ENCODE data around the gene B3GALNT1.

Gene B3GALNT1, protein sequence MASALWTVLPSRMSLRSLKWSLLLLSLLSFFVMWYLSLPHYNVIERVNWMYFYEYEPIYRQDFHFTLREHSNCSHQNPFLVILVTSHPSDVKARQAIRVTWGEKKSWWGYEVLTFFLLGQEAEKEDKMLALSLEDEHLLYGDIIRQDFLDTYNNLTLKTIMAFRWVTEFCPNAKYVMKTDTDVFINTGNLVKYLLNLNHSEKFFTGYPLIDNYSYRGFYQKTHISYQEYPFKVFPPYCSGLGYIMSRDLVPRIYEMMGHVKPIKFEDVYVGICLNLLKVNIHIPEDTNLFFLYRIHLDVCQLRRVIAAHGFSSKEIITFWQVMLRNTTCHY

DNA sequence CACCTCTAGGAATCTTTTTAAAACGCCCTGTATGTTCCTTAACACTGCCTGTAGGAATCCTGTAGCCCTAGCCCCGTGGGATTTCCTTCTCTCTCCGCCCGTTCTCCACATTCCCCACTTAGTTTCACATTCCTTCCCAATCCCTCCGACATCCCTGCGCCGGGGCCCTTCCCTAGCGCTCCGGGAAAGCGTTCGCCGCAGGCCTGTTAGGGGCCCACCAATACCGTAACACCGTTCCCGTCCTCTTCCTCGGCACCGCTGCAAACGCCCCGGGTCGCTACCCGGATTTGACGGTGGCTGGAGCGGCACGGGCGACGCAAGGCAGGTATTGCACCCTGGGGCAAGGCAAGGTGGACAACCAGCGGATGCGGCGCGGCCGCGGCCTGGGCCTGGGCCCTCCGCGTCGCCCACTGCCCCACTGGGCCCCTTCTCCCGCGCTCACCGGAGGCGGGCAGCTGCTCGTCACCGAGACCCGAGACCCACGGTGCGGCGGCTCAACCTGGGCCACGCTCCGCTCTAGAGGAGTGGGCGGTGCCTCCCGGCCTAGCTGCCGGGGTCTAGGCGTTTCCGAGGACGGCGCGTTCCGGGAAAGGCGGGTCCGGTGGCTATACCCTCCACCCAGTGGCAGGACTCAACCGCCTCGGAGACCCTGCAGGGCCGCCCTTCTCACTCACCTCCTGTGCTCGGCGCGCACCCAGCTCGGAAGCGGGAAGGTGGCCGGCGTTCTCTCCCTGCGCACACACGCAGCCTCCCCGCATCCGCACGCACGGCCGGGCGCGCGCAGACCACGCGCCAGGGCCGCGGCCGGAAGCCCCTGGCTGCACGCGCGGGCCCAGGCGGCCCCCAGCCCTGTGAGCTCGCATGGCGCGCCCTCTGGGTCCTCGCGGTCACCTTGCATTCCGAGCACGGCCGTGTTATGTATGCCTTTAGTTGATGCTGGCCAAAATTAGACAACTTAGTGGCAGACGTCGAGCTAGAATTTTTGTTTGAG, at the start of gene B3GALNT1:
B3GALNT1 (minus strand) TSS at position 789 of the 991 bp plus-strand sequence. CDS start 18,595 bp downstream, outside the sequence.
- peak; percentile 81 for DNase-seq

DNA sequence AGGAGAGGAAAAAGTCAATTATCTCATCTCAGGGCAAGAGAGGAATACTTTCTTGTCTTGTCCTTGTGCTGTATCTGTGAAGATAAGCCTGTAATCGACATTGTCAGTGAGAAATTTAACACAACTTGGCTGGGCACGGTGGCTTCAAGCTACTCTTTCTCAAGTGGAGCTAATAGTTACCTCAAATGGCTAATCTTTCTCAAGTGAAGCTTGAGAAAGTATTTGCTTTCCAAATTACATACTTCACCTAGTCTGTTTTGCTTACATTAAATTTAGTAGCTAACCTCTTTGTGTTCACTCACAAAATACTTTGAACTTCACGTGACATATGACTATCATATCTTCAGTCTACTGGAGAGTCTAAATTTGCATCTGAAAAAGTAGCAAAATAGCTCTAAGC, 48.3 kb upstream of the B3GALNT1 start:
- no peak for DNase-seq

DNA sequence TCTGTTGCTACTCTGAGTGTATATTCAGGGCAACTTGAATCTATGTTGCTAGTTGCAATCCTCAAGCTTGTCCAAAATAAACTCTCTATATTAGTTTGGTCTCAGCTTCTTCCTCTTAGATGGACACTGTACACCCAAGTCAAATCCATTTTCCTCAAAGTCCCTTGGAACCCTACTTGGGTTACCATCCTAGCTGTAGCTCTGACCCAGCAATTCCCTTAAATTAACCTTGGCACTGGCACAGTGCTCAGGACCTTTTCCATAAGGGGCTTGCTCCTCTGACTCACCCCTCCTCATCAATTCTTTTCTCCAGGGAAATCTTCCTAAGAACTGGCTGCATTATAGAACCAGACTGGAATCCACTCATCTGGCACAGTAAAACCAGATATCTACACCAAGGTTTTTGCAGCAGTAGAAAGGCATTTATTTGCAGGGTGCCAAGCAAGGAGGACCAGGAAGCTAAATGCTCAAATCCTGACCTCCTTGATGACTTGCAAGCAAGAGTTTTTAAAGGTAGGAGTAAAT, 44.9 kb upstream of the B3GALNT1 start:
- DNase-seq, result no peak

DNA sequence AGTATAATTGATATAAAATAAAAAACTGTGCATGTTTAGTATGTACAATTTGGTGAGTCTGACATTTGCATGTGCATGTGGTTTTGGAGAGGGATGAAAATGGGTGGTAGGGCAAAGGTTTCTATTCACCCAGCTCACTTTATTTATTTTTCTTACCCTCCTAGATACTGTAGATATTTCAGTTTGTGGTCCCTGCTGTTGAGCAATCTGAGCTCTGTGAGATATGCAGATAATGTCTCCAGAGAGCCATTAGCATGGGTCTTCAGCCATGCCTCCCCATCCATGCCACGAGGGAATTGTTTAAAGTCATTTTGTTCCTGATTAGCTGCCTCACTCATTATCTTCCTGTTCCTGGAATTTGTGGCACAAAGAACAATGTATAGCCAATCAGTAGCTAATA, 44.4 kb upstream of the B3GALNT1 start:
- DNase-seq, result no peak

DNA sequence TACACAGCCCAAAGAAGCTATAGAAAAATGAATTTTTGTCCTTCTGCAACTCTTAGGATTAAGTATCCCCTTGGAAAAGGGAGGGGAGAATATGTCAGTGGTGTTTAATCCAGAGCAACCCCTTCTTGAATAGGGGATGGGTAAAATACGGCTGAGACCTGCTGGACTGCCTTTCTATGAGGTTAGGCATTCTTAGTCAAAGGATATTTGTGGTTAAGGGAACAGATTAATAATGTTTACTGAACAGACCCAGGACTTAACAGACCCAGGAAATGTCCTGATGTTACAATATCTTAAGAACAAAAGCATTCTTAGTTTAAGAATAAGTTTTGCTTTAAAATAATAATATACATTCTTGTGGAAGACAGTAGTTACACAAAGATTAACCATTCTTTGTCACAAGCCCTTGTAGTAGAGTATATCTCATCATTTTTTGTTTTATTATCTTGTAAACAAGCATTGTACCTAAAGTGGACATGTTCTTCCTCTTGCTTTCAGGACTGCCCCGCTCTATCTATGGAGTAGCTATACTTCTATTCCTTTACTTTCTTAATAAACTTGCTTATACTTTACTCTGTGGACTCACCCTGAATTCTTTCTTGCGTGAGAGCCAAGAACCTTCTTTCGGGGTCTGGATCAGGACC, 43.8 kb upstream of the B3GALNT1 start:
- DNase-seq, result no peak

DNA sequence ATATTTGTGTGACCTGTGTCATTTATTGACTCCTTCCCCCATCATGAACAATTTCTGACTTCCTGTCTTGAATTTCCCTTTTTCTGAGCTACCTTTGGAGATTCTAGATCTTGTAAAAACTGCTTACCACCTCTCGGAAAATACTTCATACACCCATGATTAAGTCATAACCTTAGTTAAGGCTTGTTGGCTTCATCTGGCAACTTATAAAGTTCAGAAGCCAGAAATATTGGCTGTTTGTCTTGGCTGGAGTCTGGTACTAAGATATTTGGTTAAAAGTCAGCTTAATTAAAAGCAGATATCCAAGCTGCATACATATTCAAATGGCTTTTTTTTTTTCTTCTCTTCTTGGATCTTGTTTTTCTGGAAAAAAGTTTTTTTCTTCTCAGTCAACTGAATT, 37.3 kb upstream of the B3GALNT1 start:
- DNase-seq, result no peak

DNA sequence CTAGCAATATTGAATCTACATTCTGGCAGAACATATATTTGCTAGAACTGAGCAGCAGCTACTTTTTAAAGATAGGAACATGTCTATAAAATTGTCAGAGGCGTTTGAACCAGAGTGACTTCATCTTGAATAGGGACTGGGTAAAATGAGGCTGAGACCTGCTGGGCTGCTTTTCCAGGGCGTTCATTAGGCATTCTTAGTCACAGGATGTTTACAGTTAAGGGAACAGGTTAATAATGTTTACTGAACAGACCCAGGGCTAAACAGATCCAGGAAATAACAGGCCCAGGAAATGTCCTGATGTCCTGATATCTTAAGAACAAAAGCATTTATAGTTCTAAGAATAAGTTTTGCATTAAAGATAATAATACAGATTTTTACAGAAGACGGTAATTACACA, 34.5 kb upstream of the B3GALNT1 start:
- peak; percentile 33 for DNase-seq

DNA sequence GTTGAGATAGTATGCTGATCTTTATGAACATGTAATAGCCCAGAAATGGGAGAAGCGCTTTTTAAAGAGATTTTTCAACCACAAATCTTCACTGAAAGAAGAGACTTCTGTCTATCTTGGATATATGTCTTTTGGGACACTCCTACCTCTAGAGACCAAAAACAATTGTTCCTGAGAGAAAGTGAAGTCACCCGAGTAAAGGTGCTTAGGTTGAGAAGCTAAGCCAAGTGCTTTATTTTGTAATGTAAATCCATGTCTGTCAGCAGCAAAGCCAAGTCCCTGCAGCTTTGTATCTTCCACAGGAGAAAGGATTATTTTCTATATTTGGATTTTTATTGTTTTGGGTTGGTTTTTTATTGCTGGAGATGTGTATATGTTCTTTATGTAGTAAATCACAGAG, 32.1 kb upstream of the B3GALNT1 start:
- DNase-seq, result no peak

DNA sequence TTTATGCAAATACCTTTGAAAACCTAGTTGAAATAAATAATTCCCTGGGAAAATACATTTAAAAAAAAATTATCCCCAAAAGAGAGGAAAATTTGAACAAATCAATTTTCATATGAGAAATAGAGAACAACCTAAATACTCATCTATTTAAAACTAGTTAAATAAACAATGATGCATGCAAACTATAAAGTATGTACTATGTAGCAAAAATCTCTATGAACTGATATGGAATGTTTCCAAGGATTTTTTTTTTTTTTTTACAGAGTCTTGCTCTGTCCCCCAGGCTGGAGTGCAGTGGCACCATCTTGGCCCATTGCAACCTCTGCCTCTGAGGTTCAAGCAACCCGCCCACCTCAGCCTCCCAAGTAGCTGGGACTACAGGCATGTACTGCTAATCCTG, 27.2 kb upstream of the B3GALNT1 start:
- no peak for DNase-seq

DNA sequence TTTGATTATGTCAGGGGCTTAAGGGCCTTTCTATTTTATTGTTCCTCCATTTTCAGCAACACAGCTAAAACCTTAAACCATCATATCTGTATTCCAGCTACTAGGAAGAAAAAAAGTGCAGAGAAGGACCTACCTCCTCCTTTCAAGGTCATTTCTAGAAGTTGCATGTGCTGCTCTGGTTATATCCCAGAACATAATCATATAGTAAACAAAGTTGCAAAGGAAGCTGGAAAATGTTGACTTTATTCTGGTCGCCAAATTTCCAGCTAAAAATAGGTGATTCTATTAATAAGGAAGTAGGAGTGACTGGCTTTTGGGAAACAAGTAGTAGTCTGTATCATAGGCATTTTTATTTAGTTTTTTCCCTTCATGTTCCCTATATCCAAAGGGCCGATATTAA, 21.3 kb upstream of the B3GALNT1 start:
- no peak for DNase-seq

DNA sequence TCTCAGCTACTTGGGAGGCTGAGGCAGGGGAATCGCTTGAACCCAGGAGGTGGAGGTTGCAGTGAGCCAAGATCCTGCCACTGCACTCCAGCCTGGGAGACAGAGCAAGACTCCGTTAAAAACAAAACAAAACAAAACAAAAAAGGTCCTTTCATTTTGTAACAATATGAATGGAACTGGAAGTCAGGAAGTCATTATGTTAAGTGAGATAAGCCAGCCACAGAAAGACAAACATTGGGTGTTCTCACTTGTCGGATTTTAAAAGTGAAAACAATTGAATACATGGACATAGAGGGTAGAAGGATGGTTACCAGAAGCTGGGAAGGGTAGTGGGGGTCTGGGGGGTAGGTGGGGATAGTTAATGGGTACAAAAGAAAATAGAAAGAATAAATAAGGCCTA, 12.5 kb upstream of the B3GALNT1 start:
- no peak for DNase-seq

DNA sequence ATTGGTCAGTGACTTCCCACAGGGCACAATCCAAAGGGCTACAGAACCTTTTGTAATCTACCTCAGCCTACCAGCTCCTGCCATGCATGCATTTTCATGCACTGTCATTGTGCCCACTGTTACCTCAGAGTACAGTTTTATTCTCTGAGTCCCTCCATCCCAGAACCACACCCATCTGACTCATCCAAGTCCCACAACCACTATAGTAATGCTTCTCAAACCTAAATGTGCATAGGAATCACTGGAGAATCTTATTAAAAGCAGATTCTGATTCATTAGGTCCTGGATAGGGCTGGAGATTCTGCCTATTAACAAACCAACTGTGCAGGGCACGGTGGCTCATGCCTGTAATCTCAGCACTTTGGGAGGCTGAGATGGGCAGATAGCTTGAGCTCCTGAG, 3.7 kb upstream of the B3GALNT1 start:
- DNase-seq, result peak; percentile 3

DNA sequence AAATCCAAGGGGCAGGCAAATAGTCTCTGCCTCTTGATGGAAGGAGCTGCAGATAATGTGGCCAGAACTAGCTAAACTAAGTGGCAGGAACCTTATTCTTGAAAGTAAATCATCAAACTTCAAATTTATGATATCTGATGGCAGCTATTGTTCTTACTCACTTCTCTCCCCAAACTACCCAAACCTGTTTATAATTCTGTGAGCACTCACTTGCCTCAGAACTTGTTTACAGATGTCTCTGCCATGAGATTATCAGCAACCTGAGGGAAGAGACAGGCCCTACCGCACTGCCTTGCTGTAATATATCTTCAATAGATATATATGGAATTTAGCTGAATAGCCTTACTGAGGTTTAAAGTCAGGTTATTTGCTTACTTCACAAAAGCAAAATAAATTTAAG, 2.2 kb upstream of the B3GALNT1 start:
- DNase-seq, result no peak

DNA sequence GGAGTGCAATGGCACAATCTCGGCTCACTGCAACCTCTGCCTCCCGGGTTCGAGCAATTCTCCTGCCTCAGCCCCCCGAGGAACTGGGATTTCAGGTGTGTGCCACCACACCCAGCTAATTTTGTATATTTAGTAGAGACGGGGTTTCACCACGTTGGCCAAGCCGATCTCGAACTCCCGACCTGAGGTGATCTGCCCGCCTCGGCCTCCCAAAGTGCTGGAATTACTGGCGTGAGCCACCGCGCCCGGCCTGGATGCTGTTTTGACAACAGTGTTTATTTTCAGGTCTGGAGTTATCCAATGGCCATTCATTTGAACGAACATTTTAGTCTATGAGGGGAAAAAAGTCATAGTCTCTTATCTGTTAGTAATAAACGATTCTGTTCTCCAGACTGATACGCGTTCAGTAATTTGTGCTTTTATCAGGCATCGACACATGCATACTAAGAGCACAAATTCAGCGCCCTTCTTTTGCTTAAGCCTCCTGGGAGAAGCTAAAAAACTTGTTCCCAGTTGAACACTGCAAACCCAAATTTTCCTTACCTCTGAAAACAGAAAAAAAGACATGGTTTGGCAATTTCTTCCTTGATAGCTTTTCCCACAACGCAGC, 1.3 kb downstream of the B3GALNT1 start:
- no peak for DNase-seq

DNA sequence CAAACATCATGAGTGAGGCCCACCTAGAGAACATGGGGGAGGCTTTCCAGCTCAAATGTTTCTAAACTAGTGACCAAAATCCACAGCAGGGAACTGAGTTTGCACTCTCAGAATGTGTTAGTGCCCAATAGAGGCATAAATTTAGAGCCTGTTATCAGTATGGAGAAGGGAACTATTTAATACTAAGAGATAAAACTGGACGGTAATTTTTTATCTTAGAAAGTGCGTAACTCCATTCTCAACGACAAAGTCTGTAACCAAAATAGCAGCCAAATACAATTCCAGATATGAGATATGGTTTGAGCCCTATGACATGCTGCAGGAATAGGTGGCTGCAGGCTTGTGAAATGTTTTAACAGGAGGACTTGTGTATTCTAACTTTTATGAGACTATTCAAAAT, 3.5 kb downstream of the B3GALNT1 start:
- no peak for DNase-seq

DNA sequence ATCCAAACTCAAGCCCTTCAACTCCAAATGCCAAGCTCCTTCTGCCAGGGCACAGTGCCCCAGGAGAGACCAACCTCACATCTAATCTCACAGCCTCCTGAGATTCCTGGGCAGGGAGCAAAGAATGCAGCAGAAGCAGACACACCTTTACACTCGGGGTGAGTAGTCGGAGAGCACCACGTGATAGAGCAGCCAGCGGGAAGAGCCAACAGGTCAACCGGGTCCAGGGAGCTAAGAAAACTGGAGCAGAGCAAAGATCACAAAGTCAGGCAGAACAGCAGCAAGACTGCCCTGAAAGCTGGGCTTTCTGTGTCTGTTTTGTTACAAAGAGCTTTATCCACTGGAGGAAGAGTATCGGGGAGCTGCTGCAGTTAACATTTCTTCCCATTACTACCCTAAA, 4.2 kb downstream of the B3GALNT1 start:
- DNase-seq, result no peak

DNA sequence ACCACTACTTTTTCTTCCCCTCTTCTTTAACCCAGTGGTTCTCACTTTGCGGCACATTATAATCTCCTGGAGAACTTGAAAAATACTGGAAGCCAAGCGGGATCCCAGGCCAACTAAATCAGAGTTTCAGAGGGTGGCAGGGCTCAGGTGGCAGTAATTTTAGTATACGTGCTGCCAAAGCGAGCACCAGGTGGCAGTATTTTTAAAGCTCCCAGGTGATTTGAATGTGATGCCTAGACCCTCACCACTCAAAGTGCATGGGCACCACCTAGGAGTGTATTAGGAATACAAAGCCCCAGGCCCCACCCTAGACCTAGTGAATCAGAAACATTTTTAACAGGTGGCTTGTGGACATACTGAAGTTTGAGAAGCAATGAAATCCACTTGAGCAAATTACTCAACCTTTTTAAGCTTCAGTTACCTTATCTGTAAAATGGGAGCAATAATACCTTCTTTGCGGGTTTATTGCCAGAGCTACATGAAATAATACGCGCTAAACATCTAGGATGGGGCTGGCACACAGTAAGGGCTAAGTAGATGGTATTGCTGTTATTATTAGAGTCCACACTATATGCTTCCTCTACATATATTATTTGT, 8.3 kb downstream of the B3GALNT1 start:
- peak; percentile 56 for DNase-seq

DNA sequence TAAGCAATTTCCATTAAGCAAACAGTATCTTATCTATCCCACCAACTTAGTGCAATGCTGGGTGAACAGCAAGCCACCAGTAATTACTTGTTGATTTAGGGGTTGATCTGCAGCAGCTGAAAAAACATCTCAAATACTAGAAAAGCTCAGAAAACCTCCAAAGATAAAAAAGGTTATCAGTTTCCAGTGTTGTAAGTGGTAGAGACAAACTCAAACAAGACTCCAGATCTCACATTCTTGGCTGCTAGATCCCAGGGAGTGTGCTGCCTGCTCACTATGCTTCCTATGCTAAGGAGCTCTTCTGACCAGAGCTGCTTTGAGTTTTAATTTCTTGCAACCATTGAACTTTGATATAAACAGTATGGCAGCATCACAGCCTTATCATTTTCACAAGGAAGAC, 11.3 kb downstream of the B3GALNT1 start:
- DNase-seq, result no peak

DNA sequence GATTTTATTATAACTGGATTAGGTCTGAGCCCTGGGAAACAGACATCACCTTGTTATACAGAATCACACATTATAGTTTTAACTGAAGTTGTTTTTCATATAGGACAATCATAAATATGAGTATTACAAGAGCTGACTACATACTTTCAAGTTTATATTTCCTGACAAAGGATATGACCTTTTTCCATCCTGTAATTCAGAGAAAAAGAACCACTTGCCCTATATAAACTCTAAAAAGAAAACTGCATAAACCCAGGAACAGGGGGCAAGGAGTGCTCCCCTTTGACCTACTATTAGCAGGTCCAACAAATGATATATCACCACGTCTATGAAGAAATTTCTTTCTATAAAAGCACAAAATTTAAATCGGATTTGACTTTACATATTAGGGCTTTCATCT, 20.9 kb downstream of the B3GALNT1 start:
- DNase-seq, result no peak

DNA sequence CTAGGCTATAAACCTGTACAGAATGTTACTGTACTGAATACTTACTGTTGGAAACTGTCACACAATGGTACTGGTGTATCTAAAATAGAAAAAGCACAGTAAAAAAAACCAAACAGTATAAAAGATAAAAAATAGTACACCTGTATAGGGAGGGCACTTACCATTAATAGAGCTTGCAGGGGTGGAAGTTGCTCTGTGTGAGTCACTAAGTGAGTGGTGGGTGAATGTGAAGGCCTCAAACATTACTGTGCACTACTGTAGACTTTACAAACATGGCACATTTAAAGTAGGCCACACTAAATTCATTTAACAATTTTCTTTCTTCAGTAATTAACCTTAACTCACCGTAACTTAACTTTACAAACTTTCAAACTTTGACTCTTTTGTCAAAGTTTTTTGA, 22.0 kb downstream of the B3GALNT1 start:
- no peak for DNase-seq

DNA sequence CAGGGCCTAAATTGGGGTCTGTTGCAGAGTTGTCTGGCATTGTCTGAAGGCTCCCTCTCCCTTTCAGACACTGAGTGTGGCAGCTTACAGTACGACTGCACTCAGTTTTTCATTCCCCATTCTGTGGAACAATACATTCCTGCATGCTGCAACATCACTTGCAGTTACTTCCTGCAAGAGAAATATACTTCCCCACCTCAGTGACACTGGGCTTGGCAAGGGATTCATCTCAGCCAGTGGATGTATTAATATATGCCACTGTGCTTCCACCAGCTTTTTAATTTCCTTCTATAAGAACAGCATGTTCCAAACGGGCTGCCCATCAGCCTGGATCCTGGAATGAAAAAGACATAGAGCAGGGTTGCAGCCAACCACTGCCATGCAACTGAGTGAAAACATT, 23.1 kb downstream of the B3GALNT1 start:
- DNase-seq, result no peak

DNA sequence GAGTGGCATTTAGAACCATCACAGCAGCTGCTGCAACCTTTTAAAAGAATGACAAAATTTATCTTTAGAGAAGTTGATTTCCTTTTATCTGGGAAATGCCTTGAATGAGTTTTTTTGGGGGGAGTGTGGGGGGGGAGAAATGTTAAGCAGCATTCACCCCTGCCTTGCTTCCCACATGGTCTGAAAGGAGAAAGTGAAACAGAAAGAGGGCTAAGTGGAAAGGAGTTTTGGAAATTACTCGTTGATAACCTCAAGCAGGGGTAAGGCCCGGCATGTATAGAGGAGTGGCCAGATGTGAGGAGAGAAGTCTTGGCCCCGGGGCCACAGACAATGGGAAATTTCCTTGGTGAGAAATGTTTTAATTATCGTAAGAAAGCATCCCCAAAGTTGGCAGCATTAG, 23.5 kb downstream of the B3GALNT1 start:
- DNase-seq, result no peak

All from DMS53 (cell line).